ENCODE results near the gene MAML2. TPM values are rescaled to one million over a fixed set of nuclear protein-coding genes. Genes with fewer than 3 reads are reported as not detected.

The MAML2 gene
- total RNA-seq, 1 donor from 2014 or later = 31.5 TPM

GRCh38 chr11:95926726-95927125 lies 416.3 kb downstream of the MAML2 start:
- no peak for DNase-seq

More at GRCh38 chr11:95926726-95927125, 416.3 kb downstream of the MAML2 start:
- Histone ChIP-seq H3K4me3 (no peak overlapping the region), H3K4me1 (peaks cover 24% of the 10 kb centered on the region), H3K36me3 (no peaks in the 10 kb centered on the region), H3K27me3 (ENCODE audit: low read depth) (no peaks in the 10 kb centered on the region), H3K27ac (no peak overlapping the region), H3K9me3 (no peaks in the 10 kb centered on the region)
- ATAC-seq = no peak
- TF ChIP-seq, protein P1, sequence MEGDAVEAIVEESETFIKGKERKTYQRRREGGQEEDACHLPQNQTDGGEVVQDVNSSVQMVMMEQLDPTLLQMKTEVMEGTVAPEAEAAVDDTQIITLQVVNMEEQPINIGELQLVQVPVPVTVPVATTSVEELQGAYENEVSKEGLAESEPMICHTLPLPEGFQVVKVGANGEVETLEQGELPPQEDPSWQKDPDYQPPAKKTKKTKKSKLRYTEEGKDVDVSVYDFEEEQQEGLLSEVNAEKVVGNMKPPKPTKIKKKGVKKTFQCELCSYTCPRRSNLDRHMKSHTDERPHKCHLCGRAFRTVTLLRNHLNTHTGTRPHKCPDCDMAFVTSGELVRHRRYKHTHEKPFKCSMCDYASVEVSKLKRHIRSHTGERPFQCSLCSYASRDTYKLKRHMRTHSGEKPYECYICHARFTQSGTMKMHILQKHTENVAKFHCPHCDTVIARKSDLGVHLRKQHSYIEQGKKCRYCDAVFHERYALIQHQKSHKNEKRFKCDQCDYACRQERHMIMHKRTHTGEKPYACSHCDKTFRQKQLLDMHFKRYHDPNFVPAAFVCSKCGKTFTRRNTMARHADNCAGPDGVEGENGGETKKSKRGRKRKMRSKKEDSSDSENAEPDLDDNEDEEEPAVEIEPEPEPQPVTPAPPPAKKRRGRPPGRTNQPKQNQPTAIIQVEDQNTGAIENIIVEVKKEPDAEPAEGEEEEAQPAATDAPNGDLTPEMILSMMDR (IDR thresholded peaks at IDR 0.05) = no peak
- intact Hi-C loops (cut with DNase I) = no loop called here

Small RNA genes within 50 kb of the gene (microRNA-seq; reads per million reads assigned to microRNA genes)
- not detected for gene MIR1260B (ENCODE audit: borderline number of aligned reads)

Other genes with a start within 250 kb of the MAML2 start
- gene CCDC82, start 46.7 kb upstream of the MAML2 start, total RNA-seq = 27.1 TPM
- gene JRKL, start 46.8 kb upstream of the MAML2 start, total RNA-seq = 11.0 TPM